ENCODE results near the gene MYLK.

MYLK gene

GRCh38 chr3:123735456-123735855 lies 148.7 kb downstream of the MYLK start:
- Histone ChIP-seq H3K27me3 (ENCODE audit: insufficient read depth, poor library complexity, severe bottlenecking) (no peaks in the 10 kb centered on the region), H3K9me3 (ENCODE audit: severe bottlenecking) (no peaks in the 10 kb centered on the region), H3K4me3 (ENCODE audit: severe bottlenecking) (no peak overlapping the region), H3K27ac (ENCODE audit: poor library complexity, severe bottlenecking) (no peak overlapping the region), H3K4me1 (ENCODE audit: insufficient read depth, poor library complexity, severe bottlenecking) (peaks cover 49% of the 10 kb centered on the region), H3K36me3 (ENCODE audit: low read depth) (no peaks in the 10 kb centered on the region)
- TF ChIP-seq, protein P1, sequence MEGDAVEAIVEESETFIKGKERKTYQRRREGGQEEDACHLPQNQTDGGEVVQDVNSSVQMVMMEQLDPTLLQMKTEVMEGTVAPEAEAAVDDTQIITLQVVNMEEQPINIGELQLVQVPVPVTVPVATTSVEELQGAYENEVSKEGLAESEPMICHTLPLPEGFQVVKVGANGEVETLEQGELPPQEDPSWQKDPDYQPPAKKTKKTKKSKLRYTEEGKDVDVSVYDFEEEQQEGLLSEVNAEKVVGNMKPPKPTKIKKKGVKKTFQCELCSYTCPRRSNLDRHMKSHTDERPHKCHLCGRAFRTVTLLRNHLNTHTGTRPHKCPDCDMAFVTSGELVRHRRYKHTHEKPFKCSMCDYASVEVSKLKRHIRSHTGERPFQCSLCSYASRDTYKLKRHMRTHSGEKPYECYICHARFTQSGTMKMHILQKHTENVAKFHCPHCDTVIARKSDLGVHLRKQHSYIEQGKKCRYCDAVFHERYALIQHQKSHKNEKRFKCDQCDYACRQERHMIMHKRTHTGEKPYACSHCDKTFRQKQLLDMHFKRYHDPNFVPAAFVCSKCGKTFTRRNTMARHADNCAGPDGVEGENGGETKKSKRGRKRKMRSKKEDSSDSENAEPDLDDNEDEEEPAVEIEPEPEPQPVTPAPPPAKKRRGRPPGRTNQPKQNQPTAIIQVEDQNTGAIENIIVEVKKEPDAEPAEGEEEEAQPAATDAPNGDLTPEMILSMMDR (IDR thresholded peaks at IDR 0.05; ENCODE audit: poor library complexity, severe bottlenecking), result no peak
- DNase-seq (ENCODE audit: low spot score) (no peak), ATAC-seq (ENCODE audit: low read depth) (no peak)

- Histone ChIP-seq H3K4me1 (ENCODE audit: insufficient read depth, poor library complexity, severe bottlenecking) (peaks cover 40% of the 10 kb centered on the region), H3K27ac (ENCODE audit: poor library complexity, severe bottlenecking) (peak overlapping the region; percentile 71), H3K9me3 (ENCODE audit: severe bottlenecking) (no peaks in the 10 kb centered on the region), H3K4me3 (ENCODE audit: severe bottlenecking) (no peak overlapping the region), H3K36me3 (ENCODE audit: low read depth) (no peaks in the 10 kb centered on the region), H3K27me3 (ENCODE audit: insufficient read depth, poor library complexity, severe bottlenecking) (no peaks in the 10 kb centered on the region)
- DNase-seq (ENCODE audit: low spot score) (no peak), ATAC-seq (ENCODE audit: low read depth) (no peak)
- TF ChIP-seq, protein P1 (IDR thresholded peaks at IDR 0.05; ENCODE audit: poor library complexity, severe bottlenecking), result no peak
These were observed 149.6 kb downstream of the MYLK start for GRCh38 chr3:123734527-123734902.

DNA sequence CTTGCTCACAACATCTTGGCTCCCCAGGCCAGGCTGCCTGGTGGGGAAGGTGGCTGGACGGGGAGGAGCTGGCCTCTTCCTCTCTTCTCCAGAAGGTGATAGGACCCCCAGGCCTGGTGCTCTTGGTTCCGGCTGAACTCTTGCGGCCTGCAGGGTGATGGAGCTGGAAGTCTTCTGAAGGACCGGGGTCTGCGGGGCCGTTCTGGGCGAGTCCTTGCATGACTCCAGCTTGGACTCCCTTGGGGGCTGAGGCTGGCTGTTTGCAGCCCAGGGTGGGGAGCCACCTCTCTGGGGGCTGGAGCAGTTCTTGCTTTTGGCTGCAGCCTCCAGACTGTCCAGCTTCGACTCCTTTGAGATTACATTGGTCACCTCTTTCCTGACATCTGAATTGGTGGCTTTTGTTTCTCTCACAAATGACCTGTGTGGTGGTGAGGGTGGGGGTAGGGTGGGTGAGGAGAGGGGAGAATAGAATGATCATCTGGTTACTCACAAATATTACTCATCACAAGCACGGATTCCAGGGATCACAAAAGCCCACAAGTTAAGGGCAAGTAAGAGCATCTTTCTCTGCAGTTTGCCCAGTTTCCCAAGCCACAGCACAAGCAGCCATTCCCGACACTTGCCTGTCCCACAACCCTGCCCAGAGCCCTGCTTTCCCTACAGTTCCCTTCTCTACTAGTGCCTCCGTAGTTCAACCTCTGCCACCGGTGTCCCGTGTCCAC lies 150.2 kb downstream of the MYLK start:
- DNase-seq (ENCODE audit: low spot score) (peak; percentile 72), ATAC-seq (ENCODE audit: low read depth) (peak; percentile 80)
- peak overlapping the region; percentile 71 for H3K27ac ChIP-seq (ENCODE audit: poor library complexity, severe bottlenecking)

DNA sequence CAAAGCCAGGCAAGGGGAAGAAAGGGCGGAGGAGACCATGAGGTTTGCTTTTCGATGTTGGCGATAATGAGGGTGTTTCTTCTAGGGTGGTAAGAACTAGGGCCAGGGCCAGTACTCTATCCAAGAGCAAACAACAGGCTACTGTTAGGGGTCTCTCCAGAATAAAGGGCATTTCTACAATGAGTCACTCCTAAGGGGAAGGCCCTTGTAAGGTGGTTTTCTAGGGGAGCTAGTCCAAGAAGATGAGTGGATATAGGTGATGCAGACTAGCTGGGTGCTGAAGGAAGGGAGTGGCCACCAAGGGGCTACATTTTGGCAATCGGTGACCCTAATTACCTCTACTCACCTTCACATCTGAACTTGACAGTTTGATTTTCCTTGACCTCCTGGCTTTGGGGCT lies 150.8 kb downstream of the MYLK start:
- peaks cover 33% of the 10 kb centered on the region for H3K4me1 ChIP-seq (ENCODE audit: insufficient read depth, poor library complexity, severe bottlenecking)
- no peak overlapping the region for H3K4me3 ChIP-seq (ENCODE audit: severe bottlenecking)
- no peaks in the 10 kb centered on the region for H3K9me3 ChIP-seq (ENCODE audit: severe bottlenecking)
- ATAC-seq (ENCODE audit: low read depth), result no peak
- TF ChIP-seq, protein P1 (IDR thresholded peaks at IDR 0.05; ENCODE audit: poor library complexity, severe bottlenecking), result no peak
- H3K36me3 ChIP-seq (ENCODE audit: low read depth), result no peaks in the 10 kb centered on the region
- DNase-seq (ENCODE audit: low spot score), result no peak
- H3K27me3 ChIP-seq (ENCODE audit: insufficient read depth, poor library complexity, severe bottlenecking), result no peaks in the 10 kb centered on the region
- H3K27ac ChIP-seq (ENCODE audit: poor library complexity, severe bottlenecking), result peak overlapping the region; percentile 71

More for the DNA sequence above, 150.2 kb downstream of the MYLK start:
- no peaks in the 10 kb centered on the region for H3K9me3 ChIP-seq (ENCODE audit: severe bottlenecking)
- peaks cover 34% of the 10 kb centered on the region for H3K4me1 ChIP-seq (ENCODE audit: insufficient read depth, poor library complexity, severe bottlenecking)
- TF ChIP-seq, protein P1 (IDR thresholded peaks at IDR 0.05; ENCODE audit: poor library complexity, severe bottlenecking), result no peak
- no peaks in the 10 kb centered on the region for H3K27me3 ChIP-seq (ENCODE audit: insufficient read depth, poor library complexity, severe bottlenecking)
- no peak overlapping the region for H3K4me3 ChIP-seq (ENCODE audit: severe bottlenecking)
- no peaks in the 10 kb centered on the region for H3K36me3 ChIP-seq (ENCODE audit: low read depth)

DNA sequence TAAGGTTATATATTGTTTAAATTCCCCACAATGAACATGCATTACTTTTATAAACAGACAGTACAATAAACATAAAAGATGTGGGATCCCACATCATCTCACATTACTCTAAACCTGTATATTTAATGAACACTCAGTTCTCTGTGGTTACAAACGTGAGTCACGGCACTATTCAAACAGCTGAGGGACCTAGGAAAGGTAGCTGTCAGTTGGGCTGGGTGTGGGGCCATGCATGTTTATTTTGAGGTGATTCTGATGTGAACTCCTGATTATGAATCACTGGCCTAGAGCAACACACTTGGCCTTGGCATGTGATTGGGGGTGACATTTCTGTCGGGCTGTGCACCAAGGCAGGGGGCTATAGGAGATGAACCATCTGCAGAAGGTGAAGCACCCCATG lies 151.7 kb downstream of the MYLK start:
- H3K36me3 ChIP-seq (ENCODE audit: low read depth), result no peaks in the 10 kb centered on the region

More for the DNA sequence above, 151.7 kb downstream of the MYLK start:
- H3K4me3 ChIP-seq (ENCODE audit: severe bottlenecking), result no peak overlapping the region
- H3K9me3 ChIP-seq (ENCODE audit: severe bottlenecking), result no peaks in the 10 kb centered on the region
- DNase-seq (ENCODE audit: low spot score) (peak; percentile 88), ATAC-seq (ENCODE audit: low read depth) (peak; percentile 90)
- H3K27ac ChIP-seq (ENCODE audit: poor library complexity, severe bottlenecking), result peak overlapping the region; percentile 71
- H3K27me3 ChIP-seq (ENCODE audit: insufficient read depth, poor library complexity, severe bottlenecking), result no peaks in the 10 kb centered on the region
- TF ChIP-seq, protein P1 (IDR thresholded peaks at IDR 0.05; ENCODE audit: poor library complexity, severe bottlenecking), result no peak
- peaks cover 33% of the 10 kb centered on the region for H3K4me1 ChIP-seq (ENCODE audit: insufficient read depth, poor library complexity, severe bottlenecking)

Data from RWPE2 (cell line).